PFSK-1 (cell line): ENCODE data around the gene ZFC3H1.

Source experiments
- POLR2AphosphoS5 ChIP-seq: IDR thresholded peaks from 2 replicates; pipeline ENCODE4 v1.6.1; 2012; ENCODE audit warnings: low read depth, mild to moderate bottlenecking, control low read depth, low read length, moderate library complexity
- REST ChIP-seq, 2 experiments: IDR thresholded peaks; 2 replicates each; pipeline versions ENCODE4 v1.6.1 to v1.8.0; 2011 to 2012; ENCODE audit warnings: low read depth in 2 of 2, low read length in 2 of 2, control low read depth in 1 of 2, inconsistent platforms in 1 of 2, mild to moderate bottlenecking in 1 of 2, moderate library complexity in 1 of 2; ENCODE audit not compliant: insufficient read depth in 1 of 2
- SIN3A ChIP-seq: IDR thresholded peaks from 2 replicates; pipeline ENCODE4 v1.6.1; 2012; ENCODE audit warnings: mild to moderate bottlenecking, low read length, moderate library complexity, borderline replicate concordance; ENCODE audit not compliant: insufficient read depth

- TF ChIP-seq POLR2AphosphoS5 = no peak
- TF ChIP-seq SIN3A = no peak
- no peak for TF ChIP-seq REST (IDR thresholded peaks at IDR 0.05; ENCODE audit: insufficient read depth in 1 of 2, low read depth in 2 of 2, low read length in 2 of 2)
Observed at GRCh38 chr12:71704920-71705319, 41.3 kb upstream of the ZFC3H1 start.
